Germinal center (tissue), 1 donor: ENCODE data around the gene MRNIP.
"Not testable (repeated sequence)": the region's sequence is repeated elsewhere in the genome, so short reads cannot be mapped to it uniquely, and the experiment has no call there.

Source experiments
- DNase-seq: peaks from one replicate; pipeline ENCODE4 v3.0.0; 2012; ENCODE audit warnings: mixed read lengths, low spot score

Gene MRNIP

DNA sequence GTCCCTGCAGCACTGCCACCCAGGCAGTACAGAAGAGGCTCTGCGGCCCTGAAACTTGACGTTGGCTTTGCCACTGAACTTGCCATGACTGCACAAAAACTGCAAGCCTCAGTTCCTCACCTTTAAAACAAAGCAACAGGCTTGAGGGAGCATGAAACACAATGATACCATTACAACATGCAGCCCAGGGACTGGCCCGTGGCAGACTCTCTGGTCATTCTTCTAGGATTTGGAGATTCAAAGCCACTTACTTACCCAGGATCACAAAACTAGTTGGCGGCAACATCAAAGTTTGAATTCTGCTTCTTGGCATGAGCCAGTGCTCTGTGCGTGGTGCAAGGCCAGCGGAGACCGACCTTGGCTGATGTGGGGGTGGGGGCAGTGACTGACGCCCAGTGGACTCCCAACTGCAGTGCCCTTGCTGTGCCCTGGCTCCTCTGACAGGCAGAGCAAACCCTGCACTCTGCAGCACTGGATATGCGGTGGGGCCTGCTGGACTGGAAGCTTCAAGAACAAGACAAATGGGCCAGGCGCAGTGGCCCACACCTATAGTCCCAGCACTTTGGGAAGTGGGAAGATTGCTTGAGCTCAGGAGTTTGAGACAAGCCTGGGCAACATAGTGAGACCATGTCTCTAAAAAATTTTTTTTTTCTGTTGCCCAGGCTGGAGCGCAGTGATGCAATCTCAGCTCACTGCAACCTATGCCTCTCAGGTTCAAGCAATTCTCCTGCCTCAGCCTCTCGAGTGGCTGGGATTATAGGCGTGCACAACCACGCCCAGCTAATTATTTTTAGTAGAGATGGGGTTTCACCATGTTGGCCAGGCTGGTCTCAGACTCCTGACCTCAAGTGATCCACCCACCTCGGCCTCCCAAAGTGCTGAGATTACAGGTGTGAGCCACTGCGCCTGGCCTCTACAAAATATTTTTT is 19.0 kb downstream of the MRNIP start:
- no peak for DNase-seq

DNA sequence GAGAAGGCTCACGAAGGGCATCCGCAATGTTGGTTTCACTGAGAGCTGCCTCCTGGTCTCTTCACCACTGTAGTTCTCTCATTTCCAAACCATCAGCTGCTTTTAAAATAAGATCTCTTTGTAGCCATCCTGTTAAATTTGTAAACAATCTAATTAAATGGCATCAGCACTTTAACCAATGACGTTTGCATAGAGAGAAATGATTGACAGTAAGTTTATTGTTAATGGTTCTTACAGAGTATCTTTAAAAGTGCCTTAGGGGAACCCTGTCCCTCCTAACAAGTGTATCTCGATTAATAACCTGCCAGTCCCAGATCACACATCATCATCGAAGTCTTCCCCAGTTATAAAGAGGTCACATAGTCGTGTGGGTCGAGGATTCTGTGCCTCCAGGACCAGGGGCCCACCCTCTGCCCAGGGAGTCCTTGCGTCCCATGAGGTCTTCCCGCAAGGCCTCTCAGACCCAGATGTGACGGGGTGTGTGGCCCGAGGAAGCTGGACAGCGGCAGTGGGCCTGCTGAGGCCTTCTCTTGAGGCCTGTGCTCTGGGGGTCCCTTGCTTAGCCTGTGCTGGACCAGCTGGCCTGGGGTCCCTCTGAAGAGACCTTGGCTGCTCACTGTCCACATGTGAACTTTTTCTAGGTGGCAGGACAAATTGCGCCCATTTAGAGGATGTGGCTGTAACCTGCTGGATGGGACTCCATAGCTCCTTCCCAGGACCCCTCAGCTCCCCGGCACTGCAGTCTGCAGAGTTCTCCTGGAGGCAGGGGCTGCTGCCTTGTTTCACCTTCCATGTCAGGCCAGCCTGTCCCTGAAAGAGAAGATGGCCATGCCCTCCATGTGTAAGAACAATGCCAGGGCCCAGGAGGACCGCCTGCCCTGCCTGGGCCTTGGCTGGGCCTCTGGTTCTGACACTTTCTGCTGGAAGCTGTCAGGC is 21.3 kb downstream of the MRNIP start:
- no peak for DNase-seq

DNA sequence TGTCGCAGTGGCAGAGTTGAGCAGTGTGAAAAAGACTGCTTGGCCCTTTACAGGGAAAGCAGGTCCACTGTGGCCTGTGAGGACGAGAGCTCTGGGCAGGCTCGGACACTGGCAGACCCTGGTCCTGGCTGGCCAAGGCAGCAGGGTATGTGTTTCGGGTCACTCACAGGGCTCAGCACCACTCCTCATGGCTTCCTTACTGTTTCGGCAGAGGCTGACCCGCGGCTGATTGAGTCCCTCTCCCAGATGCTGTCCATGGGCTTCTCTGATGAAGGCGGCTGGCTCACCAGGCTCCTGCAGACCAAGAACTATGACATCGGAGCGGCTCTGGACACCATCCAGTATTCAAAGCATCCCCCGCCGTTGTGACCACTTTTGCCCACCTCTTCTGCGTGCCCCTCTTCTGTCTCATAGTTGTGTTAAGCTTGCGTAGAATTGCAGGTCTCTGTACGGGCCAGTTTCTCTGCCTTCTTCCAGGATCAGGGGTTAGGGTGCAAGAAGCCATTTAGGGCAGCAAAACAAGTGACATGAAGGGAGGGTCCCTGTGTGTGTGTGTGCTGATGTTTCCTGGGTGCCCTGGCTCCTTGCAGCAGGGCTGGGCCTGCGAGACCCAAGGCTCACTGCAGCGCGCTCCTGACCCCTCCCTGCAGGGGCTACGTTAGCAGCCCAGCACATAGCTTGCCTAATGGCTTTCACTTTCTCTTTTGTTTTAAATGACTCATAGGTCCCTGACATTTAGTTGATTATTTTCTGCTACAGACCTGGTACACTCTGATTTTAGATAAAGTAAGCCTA is 22.2 kb downstream of the MRNIP start:
- no peak for DNase-seq

GRCh38 chr5:179834871-179835270 is 23.7 kb downstream of the MRNIP start:
- DNase-seq, result not testable (repeated sequence)

DNA sequence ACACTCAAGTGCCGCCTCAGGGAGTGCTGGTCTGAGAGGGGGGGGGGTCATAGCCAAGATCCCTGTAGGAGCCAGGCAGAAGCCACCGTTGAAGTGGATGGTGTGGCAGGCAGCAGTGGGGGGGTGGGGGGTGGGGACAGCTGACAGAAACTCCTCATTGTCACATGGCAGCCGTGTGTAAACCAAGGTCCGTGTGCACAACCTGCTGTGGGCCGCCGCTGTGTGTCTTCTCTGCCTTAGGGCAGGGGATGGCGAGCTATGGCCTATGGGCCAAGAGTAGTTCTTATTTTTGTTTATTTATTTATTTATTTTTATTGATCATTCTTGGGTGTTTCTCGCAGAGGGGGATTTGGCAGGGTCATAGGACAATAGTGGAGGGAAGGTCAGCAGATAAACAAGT is 24.5 kb downstream of the MRNIP start:
- DNase-seq, result no peak

GRCh38 chr5:179833709-179834070 is 24.9 kb downstream of the MRNIP start:
- DNase-seq, result no peak

- no peak for DNase-seq
Measured at GRCh38 chr5:179833056-179833708, 25.4 kb downstream of the MRNIP start.

DNA sequence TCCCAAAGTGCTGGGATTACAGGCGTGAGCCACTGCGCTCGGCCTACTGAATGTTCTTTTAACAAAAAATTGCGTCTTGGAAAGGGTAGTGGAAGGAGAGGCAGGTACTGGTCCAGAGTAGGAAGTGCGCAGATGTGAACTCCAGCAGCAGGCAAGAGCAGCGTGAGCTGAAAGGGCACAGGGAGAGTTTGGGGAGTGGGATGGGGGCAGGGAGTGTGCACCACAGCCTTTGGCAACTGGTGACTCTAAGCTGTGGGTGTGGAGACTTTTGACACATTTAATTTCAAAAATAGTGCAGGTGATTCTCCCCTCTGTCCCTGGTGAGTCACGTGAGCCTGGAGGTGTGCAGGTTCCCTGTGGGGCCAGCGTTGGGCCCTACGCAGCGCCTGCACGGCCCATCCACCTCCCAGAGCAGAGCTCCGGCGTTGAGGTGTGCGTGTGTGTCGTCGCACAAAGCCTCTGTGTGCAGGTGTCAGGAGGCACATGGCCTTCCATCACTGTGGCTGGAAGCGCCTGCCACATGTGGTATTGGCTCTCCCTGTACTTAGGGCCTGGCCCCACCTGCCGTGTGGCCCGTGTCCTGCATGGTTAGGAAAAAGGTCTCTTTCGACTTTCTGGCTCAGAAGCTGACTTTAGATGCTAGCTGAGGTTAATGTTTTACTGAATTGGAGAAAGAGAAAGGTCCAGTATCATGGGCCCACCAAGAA is 26.4 kb downstream of the MRNIP start:
- DNase-seq, result no peak

- DNase-seq, result no peak
Measured at GRCh38 chr5:179830818-179831468, 27.7 kb downstream of the MRNIP start.

DNA sequence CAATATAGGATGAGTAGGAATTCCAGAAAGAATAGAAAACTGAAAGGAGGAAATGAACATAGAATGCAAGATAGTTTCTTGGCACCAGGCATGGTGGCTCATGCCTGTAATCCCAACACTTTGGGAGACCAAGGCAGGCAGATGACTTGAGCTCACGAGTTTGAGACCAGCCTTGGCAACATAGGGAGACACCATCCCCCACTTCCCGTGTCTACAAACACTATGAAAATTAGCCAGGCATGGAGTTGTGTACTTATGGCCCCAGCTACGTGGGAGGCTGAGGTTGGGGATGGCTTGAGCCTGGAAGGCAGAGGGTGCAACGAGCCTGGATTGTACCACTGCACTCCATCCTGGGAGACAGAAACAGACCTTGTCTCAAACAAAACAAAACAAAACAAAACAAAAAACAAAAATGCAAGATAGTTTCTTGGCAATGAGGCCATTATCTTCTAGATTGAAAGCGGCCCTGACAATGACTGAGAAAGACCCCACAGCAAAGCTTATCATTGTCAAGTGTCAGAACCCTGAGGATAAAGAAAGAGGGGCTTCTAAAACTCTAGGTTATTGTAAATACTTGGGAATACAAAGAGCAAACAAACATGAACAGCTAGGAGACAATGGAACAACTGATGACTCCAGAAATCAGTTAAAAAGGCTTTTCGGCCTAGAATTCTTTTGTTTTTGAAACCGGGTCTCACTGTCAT is 28.7 kb downstream of the MRNIP start:
- DNase-seq, result no peak

GRCh38 chr5:179828756-179829421 is 29.7 kb downstream of the MRNIP start:
- no peak for DNase-seq

- no peak for DNase-seq
Measured at GRCh38 chr5:179827680-179828079, 30.9 kb downstream of the MRNIP start.

- no peak for DNase-seq
Measured at GRCh38 chr5:179825655-179826182, 32.9 kb downstream of the MRNIP start.

GRCh38 chr5:179824745-179825112 is 33.9 kb downstream of the MRNIP start:
- no peak for DNase-seq

DNA sequence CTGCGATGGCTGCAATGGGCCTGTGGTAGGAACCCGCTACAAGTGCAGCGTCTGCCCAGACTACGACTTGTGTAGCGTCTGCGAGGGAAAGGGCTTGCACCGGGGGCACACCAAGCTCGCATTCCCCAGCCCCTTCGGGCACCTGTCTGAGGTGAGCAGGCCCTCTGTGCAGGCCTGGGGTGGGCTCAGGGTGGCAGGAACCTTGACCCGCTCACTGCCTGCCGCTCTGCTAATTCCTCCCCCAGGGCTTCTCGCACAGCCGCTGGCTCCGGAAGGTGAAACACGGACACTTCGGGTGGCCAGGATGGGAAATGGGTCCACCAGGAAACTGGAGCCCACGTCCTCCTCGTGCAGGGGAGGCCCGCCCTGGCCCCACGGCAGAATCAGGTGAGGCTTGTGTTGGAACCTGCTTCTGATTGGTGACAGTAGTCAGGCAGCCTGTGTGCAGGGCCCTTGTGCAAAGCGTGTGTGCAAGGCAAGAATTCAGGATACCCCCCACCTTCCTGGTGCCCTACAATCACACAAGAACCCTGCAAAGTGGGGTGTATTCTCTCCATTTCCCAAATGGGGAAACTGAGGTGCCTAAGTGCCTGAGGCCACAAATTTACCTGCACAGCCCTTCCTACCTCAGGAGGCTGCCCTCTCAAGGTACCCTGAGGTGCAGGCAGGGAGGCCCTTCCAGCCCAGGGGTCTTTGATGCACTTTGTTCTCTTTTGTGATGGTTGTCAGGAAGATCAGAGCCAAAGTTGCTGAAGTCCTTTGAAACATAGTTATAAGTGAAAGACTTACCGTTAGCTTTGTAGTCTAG is 34.5 kb downstream of the MRNIP start:
- DNase-seq, result no peak

DNA sequence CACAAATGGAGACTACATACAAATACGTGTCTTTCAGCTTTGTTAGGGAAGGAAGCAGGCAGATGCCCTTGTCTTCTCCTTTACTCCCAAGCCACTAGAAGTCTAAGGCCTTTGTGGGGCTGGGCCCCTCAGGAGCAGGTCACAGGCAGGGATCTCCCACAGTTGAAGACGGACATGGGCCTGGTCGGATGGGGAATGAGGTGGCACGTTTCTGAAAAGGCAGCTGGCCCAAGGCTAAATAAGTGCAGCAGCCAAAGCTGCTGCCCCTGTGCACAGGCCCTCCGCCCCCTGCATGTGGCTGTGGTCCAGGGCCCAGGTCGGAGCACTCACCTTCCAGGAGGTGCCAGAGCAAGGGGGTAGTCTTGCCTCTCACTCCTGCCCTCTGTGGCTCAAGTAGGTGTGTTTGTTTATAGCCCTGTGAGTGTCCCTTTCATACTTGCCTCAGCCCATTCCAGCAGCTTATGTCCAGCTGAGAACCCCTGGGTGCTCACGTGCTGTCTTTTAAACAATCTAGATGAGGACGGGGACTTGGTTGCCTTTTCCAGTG is 36.1 kb downstream of the MRNIP start:
- DNase-seq, result no peak

GRCh38 chr5:179822059-179822432 is 36.6 kb downstream of the MRNIP start:
- no peak for DNase-seq
